HG03039 (cell line): ENCODE results near the gene AOPEP.

Experiments
- ATAC-seq: cut with Tn5 transposase; IDR thresholded peaks from one replicate; pipeline ENCODE4 v1.9.1; 2021; ENCODE audit warnings: mild to moderate bottlenecking, moderate library complexity; ENCODE audit not compliant: unreplicated experiment

Gene AOPEP

DNA sequence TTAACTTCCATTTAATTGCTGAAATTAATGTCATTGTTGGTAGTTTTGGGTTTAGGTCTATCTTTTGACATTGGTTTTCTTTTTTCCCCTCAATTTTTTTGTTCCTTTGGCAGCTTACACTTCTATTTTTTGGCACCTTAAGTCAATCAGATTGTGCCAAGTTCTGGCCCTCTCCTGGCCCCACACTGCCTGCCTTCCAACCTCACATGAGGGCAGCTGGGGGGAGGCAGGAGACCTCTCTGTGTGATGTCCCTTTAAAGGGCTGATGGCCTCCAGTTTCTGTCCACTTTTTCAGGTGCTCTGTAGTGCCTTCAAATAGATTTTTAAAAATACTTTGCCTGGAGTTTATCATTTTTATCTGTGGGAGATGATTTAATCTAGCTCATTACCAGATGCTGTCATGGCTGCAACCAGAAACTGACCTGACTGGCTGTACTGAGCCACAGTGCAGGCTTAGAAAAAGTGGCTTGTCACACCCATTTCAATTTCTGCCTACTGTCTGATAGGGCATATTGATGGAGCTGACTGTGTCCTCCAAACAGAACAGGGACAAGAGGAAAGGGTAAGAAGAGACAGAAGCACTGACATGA, 394.4 kb downstream of the AOPEP start:
- ATAC-seq: no peak

DNA sequence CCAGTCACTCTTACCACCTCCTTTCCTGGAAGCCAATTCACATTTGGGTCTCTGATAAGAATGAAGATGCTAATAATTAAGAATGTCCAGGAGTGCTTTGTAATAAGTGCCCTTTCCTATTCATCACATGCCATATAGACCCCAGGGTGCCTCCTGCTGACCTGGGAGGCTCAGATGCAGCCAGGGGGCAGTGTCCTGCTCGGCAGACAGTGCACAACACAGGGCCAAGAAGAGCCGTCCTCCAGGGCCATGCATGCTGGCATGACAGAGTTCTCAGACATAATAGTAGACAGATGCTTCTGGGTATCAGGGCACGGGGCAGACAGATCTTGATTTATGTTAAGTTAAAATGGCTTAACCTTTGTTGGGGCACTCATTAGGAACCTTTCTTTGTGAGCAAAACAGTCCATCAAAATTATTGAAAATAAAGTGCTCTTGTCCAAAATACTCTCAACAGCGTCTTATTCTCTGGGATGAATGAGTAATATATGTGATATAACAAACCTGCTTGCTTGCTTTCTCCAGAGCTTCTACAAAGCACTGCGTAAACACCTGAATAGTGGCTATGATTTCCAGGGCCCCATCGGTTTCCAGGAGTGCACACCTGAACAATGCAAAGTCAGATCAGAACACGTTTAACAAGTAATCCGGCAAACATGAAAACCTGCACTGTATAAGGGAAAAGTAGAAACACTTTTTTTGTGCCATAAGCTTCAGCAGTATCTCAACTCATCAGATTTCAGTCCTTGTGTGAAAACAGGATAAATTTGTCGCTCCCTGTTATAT, 398.3 kb downstream of the AOPEP start:
- ATAC-seq: no peak

GRCh38 chr9:95125652-95126051, 399.2 kb downstream of the AOPEP start:
- ATAC-seq: no peak

GRCh38 chr9:95126739-95127138, 400.2 kb downstream of the AOPEP start:
- no peak for ATAC-seq

DNA sequence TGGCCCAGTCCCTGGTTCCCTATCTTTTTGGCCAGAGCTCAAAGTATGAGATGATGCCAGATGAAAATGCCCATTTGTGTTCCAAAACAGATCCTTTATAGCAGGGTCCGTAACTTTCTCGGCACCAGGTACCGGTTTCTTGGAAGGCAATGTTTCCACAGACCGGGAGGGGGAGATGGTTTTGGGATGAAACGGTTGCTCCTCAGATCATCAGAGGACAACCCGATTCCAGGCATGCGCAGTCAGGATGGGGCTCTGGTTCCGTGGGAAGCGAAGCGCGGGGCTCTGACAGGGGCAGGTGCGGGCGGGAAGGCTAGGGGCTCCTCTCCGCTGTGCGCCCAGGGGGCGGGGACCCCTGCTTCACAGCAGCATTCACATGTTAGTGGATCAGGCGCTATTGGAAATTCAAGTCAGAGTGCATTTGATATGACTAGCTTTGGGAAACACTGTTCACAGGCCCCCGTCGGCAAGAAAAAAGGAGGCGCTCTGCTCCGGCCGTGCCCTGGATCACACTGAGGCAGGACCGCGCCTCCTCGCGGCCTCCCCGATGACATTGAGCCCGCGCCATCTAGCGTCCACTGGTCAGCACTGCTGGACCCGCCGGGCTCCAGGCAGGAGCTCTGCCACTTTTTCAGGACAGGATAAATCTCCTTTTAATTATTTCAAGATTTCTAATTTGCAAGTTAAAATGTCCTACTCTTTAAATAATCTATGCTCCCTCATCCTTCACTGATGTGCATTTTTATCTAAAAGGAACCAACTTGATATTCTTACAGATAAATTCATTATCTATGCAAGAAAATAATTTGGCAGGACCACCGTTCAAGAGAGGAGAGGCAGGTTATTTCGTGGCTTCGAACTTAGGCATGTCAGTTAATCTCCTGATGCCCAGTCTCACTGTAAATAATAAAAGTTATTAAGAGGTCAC, 401.0 kb downstream of the AOPEP start:
- peak; percentile 61 for ATAC-seq

DNA sequence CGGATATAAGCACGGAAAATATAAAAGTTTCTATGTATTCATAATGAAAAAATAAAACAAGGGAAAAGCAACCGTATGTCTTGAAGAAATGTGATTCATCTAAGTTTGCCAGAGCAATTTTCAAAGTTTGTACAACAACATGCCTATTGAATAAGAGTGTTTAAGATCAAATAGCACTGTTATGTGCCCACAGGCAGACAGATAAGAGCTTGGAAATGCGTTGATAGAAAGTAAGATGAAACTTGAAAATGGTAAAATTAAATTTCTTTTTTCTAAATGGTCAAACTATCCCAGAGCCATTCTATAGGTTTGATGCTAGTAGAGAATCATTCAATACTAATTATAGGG, 401.7 kb downstream of the AOPEP start:
- no peak for ATAC-seq

DNA sequence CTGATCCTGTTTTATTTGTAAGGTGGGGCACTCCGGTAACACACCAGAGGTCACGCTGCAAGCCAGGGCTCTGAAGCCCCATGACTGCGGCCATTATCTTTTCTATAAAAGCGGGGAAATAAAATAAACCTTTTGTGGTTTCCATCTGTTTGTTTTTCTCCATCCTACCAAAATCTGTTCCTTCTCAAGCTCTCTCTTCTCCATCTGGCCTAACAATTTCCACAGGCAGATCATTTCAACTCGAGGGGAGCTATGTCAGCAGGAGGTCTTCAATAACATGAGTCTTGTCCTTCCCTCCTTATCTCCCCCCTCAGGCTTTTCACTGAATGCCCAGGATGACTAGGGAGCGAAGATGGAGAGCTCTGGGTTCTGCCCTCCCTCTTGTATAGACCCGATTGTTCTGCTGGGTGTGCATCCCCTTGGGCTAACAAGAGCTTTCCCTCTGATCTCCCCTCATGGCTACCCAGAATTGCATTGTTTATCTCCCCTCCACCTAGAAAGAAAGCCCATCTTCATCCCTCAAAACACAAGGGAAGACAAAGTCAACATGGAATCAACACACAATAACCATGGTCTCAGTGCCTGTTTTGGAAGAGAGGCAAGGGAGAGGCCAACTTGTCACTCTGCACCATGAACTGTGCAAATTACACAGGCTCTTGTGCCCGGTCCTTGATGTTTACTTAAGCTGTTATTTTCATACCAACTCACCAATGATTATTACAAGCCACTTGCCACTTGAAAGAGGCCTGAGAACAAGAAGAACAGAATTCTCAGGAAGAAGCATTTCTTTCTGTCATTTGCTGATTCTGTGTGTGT, 403.2 kb downstream of the AOPEP start:
- ATAC-seq: no peak

- no peak for ATAC-seq
Measured at GRCh38 chr9:95130484-95130883, 404.0 kb downstream of the AOPEP start.

GRCh38 chr9:95131023-95131943, 404.8 kb downstream of the AOPEP start:
- ATAC-seq: no peak

DNA sequence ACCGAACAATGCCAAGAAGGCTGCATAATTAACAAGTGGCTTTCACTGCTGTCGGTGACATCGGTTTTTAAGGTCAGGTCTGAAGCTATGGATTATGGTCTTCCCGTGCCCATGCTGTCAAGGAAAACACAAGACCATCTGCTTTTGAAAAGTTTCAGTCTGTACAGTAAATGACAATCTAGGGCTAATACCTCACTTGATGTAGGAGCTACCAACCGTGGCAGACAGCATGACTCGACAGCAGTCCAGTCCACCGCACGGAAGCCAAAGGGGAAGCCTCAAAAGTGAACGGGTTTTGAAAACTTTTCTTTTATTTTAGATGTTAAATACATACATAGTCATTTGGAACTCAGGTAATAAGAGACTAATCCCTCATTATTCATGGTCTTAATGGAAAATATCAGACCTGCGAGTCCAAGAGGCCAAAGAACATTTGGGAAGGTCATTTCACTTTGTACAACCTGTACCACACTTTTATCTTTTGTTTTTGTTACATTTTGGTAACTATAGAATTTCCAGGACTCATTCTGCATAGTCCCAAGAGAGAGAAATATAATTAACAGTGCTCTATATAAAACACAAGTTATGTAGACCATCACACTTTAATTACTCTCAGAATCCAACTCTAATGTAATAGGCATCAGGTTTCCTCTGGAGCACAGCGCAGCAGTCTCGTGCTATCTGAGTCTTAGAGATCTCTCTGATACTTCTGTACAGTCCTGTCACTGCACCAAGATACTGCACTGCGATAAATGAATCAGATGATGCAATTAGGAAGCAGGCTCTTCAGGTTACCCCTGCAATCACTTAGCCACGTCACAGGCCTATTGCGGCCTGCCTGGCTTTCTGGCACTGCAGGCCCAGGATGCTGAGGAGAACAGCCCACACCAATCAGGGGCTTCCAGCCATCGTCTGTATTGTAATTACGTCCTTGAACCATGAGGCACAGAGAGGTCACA, 406.1 kb downstream of the AOPEP start:
- ATAC-seq: no peak

DNA sequence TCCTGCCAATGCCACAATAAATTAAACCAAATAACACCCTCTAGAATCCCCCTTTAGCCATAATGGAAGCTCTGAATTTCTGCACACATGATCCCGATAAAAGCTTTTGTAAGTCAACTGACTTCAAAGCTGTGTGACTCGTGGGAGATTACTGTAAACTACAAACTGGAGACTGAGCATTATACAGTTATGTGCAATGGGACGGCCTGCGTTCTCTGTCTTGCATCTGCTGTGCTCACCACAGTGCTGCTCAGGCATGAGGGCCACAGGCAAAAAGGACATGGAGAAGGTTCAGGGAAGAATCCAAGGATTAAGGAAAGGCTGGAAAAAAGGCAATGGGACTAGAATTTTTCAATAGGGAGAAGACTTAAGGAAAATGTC, 406.8 kb downstream of the AOPEP start:
- ATAC-seq: no peak

DNA sequence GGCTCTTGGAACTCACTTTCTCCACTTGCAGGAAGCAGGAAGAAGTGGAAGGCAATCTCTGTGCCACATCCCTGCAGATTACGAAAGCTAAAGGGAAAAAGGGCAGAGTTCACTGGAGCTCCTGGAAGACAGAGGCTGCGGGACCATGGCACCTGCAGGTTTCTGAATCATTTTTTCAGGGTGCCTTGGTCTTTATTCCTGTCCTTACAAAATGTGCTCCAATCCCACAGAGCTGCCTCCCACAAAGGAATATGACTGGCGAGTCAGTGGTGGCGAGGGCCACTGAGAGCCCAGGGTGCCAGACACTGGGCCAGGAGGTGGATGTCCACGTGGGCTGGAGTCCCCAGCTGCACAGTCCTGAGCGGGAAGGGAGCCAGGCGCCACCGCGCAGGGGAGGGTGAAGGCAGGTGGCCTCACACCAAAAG, 408.0 kb downstream of the AOPEP start:
- ATAC-seq: no peak

- no peak for ATAC-seq
Measured at GRCh38 chr9:95135756-95136155, 409.3 kb downstream of the AOPEP start.
